GM12878 (cell line): Measurements from ENCODE around the gene TSPAN5. TPM values are rescaled to one million over a fixed set of nuclear protein-coding genes. Genes with fewer than 3 reads are reported as not detected.

Source experiments
- ATAC-seq: fragments of 200-7000 bp; cut with Tn5 transposase; 3 replicates; pipeline ENCODE4 v1.9.1; 2020; ENCODE audit warnings: mild to moderate bottlenecking, moderate library complexity
- BruUV-seq: library from RNA; stranded (reverse); fragments of 400-500 nt; replicated peaks from 2 replicates; lab custom pipeline; 2021; lab: Mats Ljungman, UMichigan
- CTCF ChIA-PET: fragments of 300-600 bp; sonication (Branson Sonifier 250); formaldehyde crosslinking; extraction: SDS; loops from one replicate; lab custom pipeline; 2021; ENCODE audit warnings: inconsistent platforms; lab: Yijun Ruan, JAX
- POLR2A ChIA-PET: fragments of 350-600 bp; formaldehyde crosslinking; extraction: SDS; loops from one replicate; lab custom pipeline; 2021; ENCODE audit warnings: inconsistent platforms; lab: Charles Lee
- RAD21 ChIA-PET: fragments of 300-600 bp; sonication (Branson Sonifier 250); formaldehyde crosslinking; loops from one replicate; lab custom pipeline; 2023; ENCODE audit warnings: antibody characterized with exemption; ENCODE audit not compliant: unreplicated experiment; lab: Charles Lee
- SMC1A ChIA-PET: fragments of 300-600 bp; sonication (Branson Sonifier 250); formaldehyde crosslinking; loops from one replicate; lab custom pipeline; 2023; ENCODE audit not compliant: unreplicated experiment, uncharacterized antibody; lab: Charles Lee
- DNase-seq: peaks from one replicate; pipeline ENCODE4 v3.0.0-alpha.2; 2011; ENCODE audit warnings: low read depth, low spot score
- FAIRE-seq: peaks from 3 replicates; lab custom pipeline; 2011; peaks lifted over from hg19 to GRCh38; lab: Jason Lieb, UNC
- H2AFZ ChIP-seq: 2 replicates; pipeline ENCODE4 v1.6.0; 2011; ENCODE audit warnings: low read depth, low read length, control low read depth; ENCODE audit not compliant: control insufficient read depth
- H3K27ac ChIP-seq: 2 replicates; pipeline ENCODE4 v1.5.1; 2011; ENCODE audit warnings: control low read depth; ENCODE audit not compliant: control insufficient read depth, insufficient read depth
- H3K27me3 ChIP-seq, 2 experiments: replicated peaks in 1 of 2; 2 replicates each; pipeline versions ENCODE4 v1.6.0 to v1.6.1; 2011; ENCODE audit warnings: low read length in 1 of 2; ENCODE audit not compliant: control insufficient read depth in 2 of 2, insufficient read depth in 2 of 2
- H3K36me3 ChIP-seq, 2 experiments: 2 replicates each; pipeline ENCODE4 v1.5.1; 2011; ENCODE audit warnings: low read length in 1 of 2; ENCODE audit not compliant: control insufficient read depth in 2 of 2, insufficient read depth in 2 of 2
- H3K4me1 ChIP-seq: 2 replicates; pipeline ENCODE4 v1.6.1; 2011; ENCODE audit warnings: mild to moderate bottlenecking, low read length, moderate library complexity, mixed read lengths; ENCODE audit not compliant: control insufficient read depth, insufficient read depth
- H3K4me2 ChIP-seq: 2 replicates; pipeline ENCODE4 v1.6.0; 2011; ENCODE audit warnings: control low read depth; ENCODE audit not compliant: control insufficient read depth, insufficient read depth
- H3K4me3 ChIP-seq: fragments of 200-600 bp; sonication (generic); 2 replicates; pipeline ENCODE4 v1.5.1; 2016
- H3K79me2 ChIP-seq: 2 replicates; pipeline ENCODE4 v1.6.0; 2011; ENCODE audit warnings: low read length; ENCODE audit not compliant: control insufficient read depth, insufficient read depth
- H3K9ac ChIP-seq: 2 replicates; pipeline ENCODE4 v1.8.0; 2011; ENCODE audit warnings: low read length, control low read depth, mixed read lengths; ENCODE audit not compliant: control insufficient read depth, insufficient read depth
- H3K9me3 ChIP-seq: replicated peaks from 3 replicates; pipeline ENCODE4 v1.5.1; 2011; ENCODE audit warnings: mild to moderate bottlenecking, low read length; ENCODE audit not compliant: control insufficient read depth, insufficient read depth
- H4K20me1 ChIP-seq: 2 replicates; pipeline ENCODE4 v1.6.0; 2011; ENCODE audit not compliant: control insufficient read depth, insufficient read depth
- CREB1 ChIP-seq: IDR thresholded peaks from 2 replicates; pipeline ENCODE4 v1.6.1; 2012; ENCODE audit warnings: low read depth, mild to moderate bottlenecking, inconsistent platforms
- GATAD2B ChIP-seq: fragments of 450-650 bp; conservative IDR thresholded peaks from 2 replicates; pipeline ENCODE4 v1.6.1; 2017; ENCODE audit warnings: low read depth, mild to moderate bottlenecking, moderate library complexity
- NFYA ChIP-seq: IDR thresholded peaks from 2 replicates; pipeline ENCODE4 v1.6.1; 2011; ENCODE audit warnings: low read depth, mild to moderate bottlenecking, low read length, improper control_type of control experiment, borderline replicate concordance
- NR2C2 ChIP-seq: IDR thresholded peaks from 2 replicates; pipeline ENCODE4 v1.6.1; 2011; ENCODE audit warnings: borderline replicate concordance, low read depth; ENCODE audit not compliant: control insufficient read depth, insufficient read length
- POU2F2 ChIP-seq: IDR thresholded peaks from 3 replicates; pipeline ENCODE4 v1.6.1; 2011; ENCODE audit warnings: low read depth, mild to moderate bottlenecking, low read length, borderline replicate concordance
- STAT1 ChIP-seq: fragments of 450-650 bp; conservative IDR thresholded peaks from 2 replicates; pipeline ENCODE4 v1.6.1; 2014; ENCODE audit warnings: antibody characterized with exemption, mild to moderate bottlenecking
- WGBS: methylation state at CpG from one replicate; pipeline ENCODE4 v1.1.6; 2016; ENCODE audit warnings: low lambda C conversion rate; ENCODE audit not compliant: insufficient replicate concordance, insufficient coverage; ENCODE audit errors: missing lambda C conversion rate; 5-methylcytosine and 5-hydroxymethylcytosine counted together
- in situ Hi-C: fragments of 300-500 bp; cut with MboI; formaldehyde crosslinking; loops from 9 replicates; pipeline ENCODE4 v1.14.3; 2018; ENCODE audit warnings: mixed read lengths
- intact Hi-C: fragments of 100-400 bp; cut with micrococcal nuclease; formaldehyde crosslinking; loops from one replicate; pipeline ENCODE4 v1.14.2; 2022; ENCODE audit not compliant: unreplicated experiment
- polyA plus RNA-seq, 11 experiments: library from polyadenylated mRNA; depleted of rRNA in 4 of 11; unstranded in 6 of 11; stranded (reverse) in 5 of 11; fragments of >200 nt; fragmentation: Nextera tagmentation in 4 of 11; fragmentation: Illumina TruSeq in 1 of 11; extraction: Ambion mirVana in 4 of 11; extraction: Trizol in 1 of 11; gene quantifications; 1 replicate in 1 of 11; 2 replicates in 10 of 11; pipeline versions ENCODE4 v1.2.1 to v1.2.3, GENCODE V29; 2011 to 2016; ENCODE audit warnings: inconsistent platforms in 2 of 11, missing spikeins in 2 of 11, low read depth in 1 of 11
- total RNA-seq, 4 experiments: library from RNA; depleted of rRNA in 3 of 4; stranded (reverse); fragments of >200 nt in 3 of 4; fragmentation: Illumina TruSeq in 1 of 4; extraction: Trizol in 1 of 4; gene quantifications; 2 replicates each; pipeline versions ENCODE4 v1.2.1 to v1.2.3, GENCODE V29; 2013 to 2021
- TF ChIP-seq, protein P1 (sequence below): fragments of 150-350 bp; IDR thresholded peaks from 2 replicates; pipeline ENCODE4 v1.6.1; 2016; ENCODE audit warnings: low read depth, low read length
- TF ChIP-seq, protein P2 (sequence below): IDR thresholded peaks from 2 replicates; pipeline ENCODE4 v1.6.1; 2011; ENCODE audit warnings: mild to moderate bottlenecking, low read depth, low read length, moderate library complexity; ENCODE audit not compliant: insufficient replicate concordance

Gene TSPAN5
- total and polyA plus RNA-seq, 10 of the 15 experiments (the other 5 are each of a cell fraction or from before 2014, with no cell fraction given): 0.09 to 8.2 (median 0.27) TPM

DNA sequence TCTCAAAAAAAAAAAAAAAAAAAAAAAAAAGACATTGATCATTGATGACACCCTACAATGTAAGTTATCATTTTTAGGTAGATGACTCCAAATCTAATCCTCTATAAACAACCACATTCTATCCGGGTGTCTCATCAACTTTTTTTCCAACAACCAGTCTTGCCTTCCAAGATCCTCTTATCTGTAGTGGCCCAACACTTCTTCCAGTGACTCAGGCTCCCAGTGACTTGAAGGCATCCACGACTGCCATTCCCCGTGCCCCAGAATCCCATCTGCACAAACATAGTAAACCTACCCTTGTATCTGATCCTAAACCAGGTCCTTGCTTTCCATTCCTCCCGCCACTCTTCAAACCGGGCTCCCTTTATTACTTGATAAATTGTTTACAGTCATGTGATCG is 15.6 kb upstream of the TSPAN5 start:
- ATAC-seq (no peak), DNase-seq (no peak), FAIRE-seq (no peak)
- ChIA-PET POLR2A (no interaction called here), SMC1A (no interaction called here), RAD21 (interaction anchor here (1.2 kb wide), 1 partner anchor 206 kb away, joined by 3 read pairs; no protein-coding TSS in a partner anchor), CTCF (interaction anchor here (3.2 kb wide), 1 partner anchor 206 kb away, joined by 7 read pairs; no protein-coding TSS in a partner anchor)
- Histone ChIP-seq H3K9me3 (no peaks in the 10 kb centered on the region), H3K4me2 (no peak overlapping the region), H3K79me2 (no peaks in the 10 kb centered on the region), H4K20me1 (no peaks in the 10 kb centered on the region), H3K27me3 (no peaks in the 10 kb centered on the region; a peak in 1 of 4 replicates), H3K9ac (no peak overlapping the region), H3K36me3 (no peaks in the 10 kb centered on the region), H3K4me3 (no peak overlapping the region), H3K27ac (no peak overlapping the region), H2AFZ (no peak overlapping the region), H3K4me1 (no peaks in the 10 kb centered on the region)
- BruUV-seq: no TSS peak
- TF ChIP-seq CREB1 (no peak), GATAD2B (no peak), STAT1 (no peak), POU2F2 (no peak), NR2C2 (no peak), NFYA (no peak)
- TF ChIP-seq, protein P1, sequence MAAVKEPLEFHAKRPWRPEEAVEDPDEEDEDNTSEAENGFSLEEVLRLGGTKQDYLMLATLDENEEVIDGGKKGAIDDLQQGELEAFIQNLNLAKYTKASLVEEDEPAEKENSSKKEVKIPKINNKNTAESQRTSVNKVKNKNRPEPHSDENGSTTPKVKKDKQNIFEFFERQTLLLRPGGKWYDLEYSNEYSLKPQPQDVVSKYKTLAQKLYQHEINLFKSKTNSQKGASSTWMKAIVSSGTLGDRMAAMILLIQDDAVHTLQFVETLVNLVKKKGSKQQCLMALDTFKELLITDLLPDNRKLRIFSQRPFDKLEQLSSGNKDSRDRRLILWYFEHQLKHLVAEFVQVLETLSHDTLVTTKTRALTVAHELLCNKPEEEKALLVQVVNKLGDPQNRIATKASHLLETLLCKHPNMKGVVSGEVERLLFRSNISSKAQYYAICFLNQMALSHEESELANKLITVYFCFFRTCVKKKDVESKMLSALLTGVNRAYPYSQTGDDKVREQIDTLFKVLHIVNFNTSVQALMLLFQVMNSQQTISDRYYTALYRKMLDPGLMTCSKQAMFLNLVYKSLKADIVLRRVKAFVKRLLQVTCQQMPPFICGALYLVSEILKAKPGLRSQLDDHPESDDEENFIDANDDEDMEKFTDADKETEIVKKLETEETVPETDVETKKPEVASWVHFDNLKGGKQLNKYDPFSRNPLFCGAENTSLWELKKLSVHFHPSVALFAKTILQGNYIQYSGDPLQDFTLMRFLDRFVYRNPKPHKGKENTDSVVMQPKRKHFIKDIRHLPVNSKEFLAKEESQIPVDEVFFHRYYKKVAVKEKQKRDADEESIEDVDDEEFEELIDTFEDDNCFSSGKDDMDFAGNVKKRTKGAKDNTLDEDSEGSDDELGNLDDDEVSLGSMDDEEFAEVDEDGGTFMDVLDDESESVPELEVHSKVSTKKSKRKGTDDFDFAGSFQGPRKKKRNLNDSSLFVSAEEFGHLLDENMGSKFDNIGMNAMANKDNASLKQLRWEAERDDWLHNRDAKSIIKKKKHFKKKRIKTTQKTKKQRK: no peak
- TF ChIP-seq, protein P2, sequence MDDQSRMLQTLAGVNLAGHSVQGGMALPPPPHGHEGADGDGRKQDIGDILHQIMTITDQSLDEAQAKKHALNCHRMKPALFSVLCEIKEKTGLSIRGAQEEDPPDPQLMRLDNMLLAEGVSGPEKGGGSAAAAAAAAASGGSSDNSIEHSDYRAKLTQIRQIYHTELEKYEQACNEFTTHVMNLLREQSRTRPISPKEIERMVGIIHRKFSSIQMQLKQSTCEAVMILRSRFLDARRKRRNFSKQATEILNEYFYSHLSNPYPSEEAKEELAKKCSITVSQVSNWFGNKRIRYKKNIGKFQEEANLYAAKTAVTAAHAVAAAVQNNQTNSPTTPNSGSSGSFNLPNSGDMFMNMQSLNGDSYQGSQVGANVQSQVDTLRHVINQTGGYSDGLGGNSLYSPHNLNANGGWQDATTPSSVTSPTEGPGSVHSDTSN: no peak
- intact Hi-C loops (no loop called here), in situ Hi-C loops (no loop called here)
- 75% methylated on average over 6 of the region's 6 CpGs for WGBS
